ENCODE results near the gene DLGAP1. TPM values are rescaled to one million over a fixed set of nuclear protein-coding genes. Genes with fewer than 3 reads are reported as not detected.

Gene DLGAP1
- total RNA-seq, 1 experiment from 2014 or later = 0.39 TPM

- Histone ChIP-seq H3K4me3 (replicated peaks in 1 of 2; ENCODE audit: low read depth in 1 of 2, low read length in 2 of 2) (no peak overlapping the region), H3K27ac (ENCODE audit: low read depth, low read length) (no peak overlapping the region), H2AFZ (ENCODE audit: low read depth, low read length, poor library complexity, severe bottlenecking) (no peak overlapping the region), H4K20me1 (ENCODE audit: insufficient read depth) (no peaks in the 10 kb centered on the region), H3K9me2 (ENCODE audit: insufficient read depth) (no peaks in the 10 kb centered on the region), H3K9me3 (ENCODE audit: control insufficient read depth in 1 of 2, insufficient read depth in 1 of 2, low read depth in 1 of 2, low read length in 2 of 2) (no peaks in the 10 kb centered on the region), H3K9ac (ENCODE audit: low read length) (no peak overlapping the region), H3K36me3 (ENCODE audit: control insufficient read depth in 1 of 2, insufficient read depth in 2 of 2, low read length in 2 of 2) (no peaks in the 10 kb centered on the region), H3K27me3 (ENCODE audit: insufficient read depth, low read length) (no peaks in the 10 kb centered on the region), H3K79me2 (ENCODE audit: insufficient read depth, low read length) (no peaks in the 10 kb centered on the region), H3K4me2 (ENCODE audit: low read length) (no peak overlapping the region), H3K4me1 (ENCODE audit: control insufficient read depth in 1 of 2, insufficient read depth in 2 of 2, low read length in 2 of 2) (no peaks in the 10 kb centered on the region)
- ATAC-seq = no peak
- CTCF ChIA-PET = interaction anchor here (1.0 to 1.7 kb wide), 2 partner anchors 11 to 13 kb away, joined by 4 to 14 read pairs; no protein-coding TSS in a partner anchor
- no TSS peak for BruUV-seq (replicated peaks)
- no peak for DNase-seq (ENCODE audit: low read depth, low spot score)
- TF ChIP-seq, protein P1, sequence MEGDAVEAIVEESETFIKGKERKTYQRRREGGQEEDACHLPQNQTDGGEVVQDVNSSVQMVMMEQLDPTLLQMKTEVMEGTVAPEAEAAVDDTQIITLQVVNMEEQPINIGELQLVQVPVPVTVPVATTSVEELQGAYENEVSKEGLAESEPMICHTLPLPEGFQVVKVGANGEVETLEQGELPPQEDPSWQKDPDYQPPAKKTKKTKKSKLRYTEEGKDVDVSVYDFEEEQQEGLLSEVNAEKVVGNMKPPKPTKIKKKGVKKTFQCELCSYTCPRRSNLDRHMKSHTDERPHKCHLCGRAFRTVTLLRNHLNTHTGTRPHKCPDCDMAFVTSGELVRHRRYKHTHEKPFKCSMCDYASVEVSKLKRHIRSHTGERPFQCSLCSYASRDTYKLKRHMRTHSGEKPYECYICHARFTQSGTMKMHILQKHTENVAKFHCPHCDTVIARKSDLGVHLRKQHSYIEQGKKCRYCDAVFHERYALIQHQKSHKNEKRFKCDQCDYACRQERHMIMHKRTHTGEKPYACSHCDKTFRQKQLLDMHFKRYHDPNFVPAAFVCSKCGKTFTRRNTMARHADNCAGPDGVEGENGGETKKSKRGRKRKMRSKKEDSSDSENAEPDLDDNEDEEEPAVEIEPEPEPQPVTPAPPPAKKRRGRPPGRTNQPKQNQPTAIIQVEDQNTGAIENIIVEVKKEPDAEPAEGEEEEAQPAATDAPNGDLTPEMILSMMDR (IDR thresholded peaks at IDR 0.05 in 2 of 3, conservative IDR thresholded peaks at IDR 0.05 in 1 of 3; ENCODE audit: borderline replicate concordance in 1 of 3, insufficient read depth in 1 of 3, low read depth in 2 of 3, low read length in 2 of 3) = no peak
- no peak for TF ChIP-seq SRF (IDR thresholded peaks at IDR 0.05; ENCODE audit: low read depth)
- no peak for TF ChIP-seq CBX3 (IDR thresholded peaks at IDR 0.05; ENCODE audit: low read depth)
- TF ChIP-seq EGR1 (IDR thresholded peaks at IDR 0.05; ENCODE audit: low read depth) = no peak
- TF ChIP-seq EZH2 (IDR thresholded peaks at IDR 0.05) = no peak
- TF ChIP-seq CEBPB (IDR thresholded peaks at IDR 0.05; ENCODE audit: low read depth) = no peak
- TF ChIP-seq POLR2A (IDR thresholded peaks at IDR 0.05; ENCODE audit: borderline replicate concordance, extremely low read depth, insufficient read depth, insufficient read length) = no peak
- TF ChIP-seq ZNF274 (IDR thresholded peaks at IDR 0.05; ENCODE audit: low read depth, low read length) = no peak
- TF ChIP-seq POLR2AphosphoS5 (IDR thresholded peaks at IDR 0.05; ENCODE audit: low read depth, low read length) = no peak
- no peak for TF ChIP-seq ZBTB33 (IDR thresholded peaks at IDR 0.05; ENCODE audit: extremely low read depth, insufficient replicate concordance, low read length)
- no peak for TF ChIP-seq JUND (IDR thresholded peaks at IDR 0.05)
- intact Hi-C loops (cut with micrococcal nuclease) = no loop called here
- RAD21 ChIA-PET (ENCODE audit: low non-redundant PET in 1 of 2, low total read pairs in 2 of 2, uncharacterized antibody in 2 of 2, unreplicated experiment in 2 of 2) = no interaction called here
- POLR2A ChIA-PET = no interaction called here
These were observed 470.1 kb downstream of the DLGAP1 start for GRCh38 chr18:3985020-3985419.

Measured in HCT116 (cell line).